GM12864 (cell line): ENCODE data around the gene EVA1C.
"Not testable (repeated sequence)": the region's sequence is repeated elsewhere in the genome, so short reads cannot be mapped to it uniquely, and the experiment has no call there.

Source experiments
- DNase-seq: peaks from one replicate; pipeline ENCODE4 v3.0.0-alpha.2; 2011; ENCODE audit warnings: low read depth
- H3K4me3 ChIP-seq: 2 replicates; pipeline ENCODE4 v1.5.1; 2011; ENCODE audit warnings: mild to moderate bottlenecking, low read depth, low read length, control low read depth
- TF ChIP-seq, protein P1 (sequence below): IDR thresholded peaks from 2 replicates; pipeline ENCODE4 v1.5.1; 2011; ENCODE audit warnings: low read depth, mild to moderate bottlenecking, moderate library complexity, low read length, control low read depth, inconsistent platforms; ENCODE audit errors: missing control alignments

The EVA1C gene

GRCh38 chr21:32534113-32534512, 121.6 kb downstream of the EVA1C start:
- no peak overlapping the region for H3K4me3 ChIP-seq
- TF ChIP-seq, protein P1, sequence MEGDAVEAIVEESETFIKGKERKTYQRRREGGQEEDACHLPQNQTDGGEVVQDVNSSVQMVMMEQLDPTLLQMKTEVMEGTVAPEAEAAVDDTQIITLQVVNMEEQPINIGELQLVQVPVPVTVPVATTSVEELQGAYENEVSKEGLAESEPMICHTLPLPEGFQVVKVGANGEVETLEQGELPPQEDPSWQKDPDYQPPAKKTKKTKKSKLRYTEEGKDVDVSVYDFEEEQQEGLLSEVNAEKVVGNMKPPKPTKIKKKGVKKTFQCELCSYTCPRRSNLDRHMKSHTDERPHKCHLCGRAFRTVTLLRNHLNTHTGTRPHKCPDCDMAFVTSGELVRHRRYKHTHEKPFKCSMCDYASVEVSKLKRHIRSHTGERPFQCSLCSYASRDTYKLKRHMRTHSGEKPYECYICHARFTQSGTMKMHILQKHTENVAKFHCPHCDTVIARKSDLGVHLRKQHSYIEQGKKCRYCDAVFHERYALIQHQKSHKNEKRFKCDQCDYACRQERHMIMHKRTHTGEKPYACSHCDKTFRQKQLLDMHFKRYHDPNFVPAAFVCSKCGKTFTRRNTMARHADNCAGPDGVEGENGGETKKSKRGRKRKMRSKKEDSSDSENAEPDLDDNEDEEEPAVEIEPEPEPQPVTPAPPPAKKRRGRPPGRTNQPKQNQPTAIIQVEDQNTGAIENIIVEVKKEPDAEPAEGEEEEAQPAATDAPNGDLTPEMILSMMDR, result no peak
- no peak for DNase-seq

GRCh38 chr21:32535612-32536011, 123.1 kb downstream of the EVA1C start:
- DNase-seq, result no peak
- TF ChIP-seq, protein P1, result no peak
- H3K4me3 ChIP-seq, result no peak overlapping the region

DNA sequence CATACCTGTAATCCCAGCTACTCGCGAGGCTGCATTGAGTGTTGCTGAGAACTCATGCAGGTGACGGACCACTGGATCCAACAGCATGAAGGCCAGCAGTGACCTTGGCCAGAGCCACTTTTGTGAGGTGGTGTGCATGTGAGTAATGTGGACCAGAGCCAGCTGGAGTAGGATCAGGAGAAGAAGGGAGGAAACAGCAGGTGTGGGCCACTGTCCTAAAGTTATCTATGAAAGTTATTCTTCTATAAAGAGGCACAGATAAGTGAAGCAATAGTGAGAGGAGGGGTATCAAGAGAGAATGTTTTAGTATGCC, 125.0 kb downstream of the EVA1C start:
- H3K4me3 ChIP-seq, result no peak overlapping the region
- no peak for DNase-seq
- TF ChIP-seq, protein P1, result no peak

DNA sequence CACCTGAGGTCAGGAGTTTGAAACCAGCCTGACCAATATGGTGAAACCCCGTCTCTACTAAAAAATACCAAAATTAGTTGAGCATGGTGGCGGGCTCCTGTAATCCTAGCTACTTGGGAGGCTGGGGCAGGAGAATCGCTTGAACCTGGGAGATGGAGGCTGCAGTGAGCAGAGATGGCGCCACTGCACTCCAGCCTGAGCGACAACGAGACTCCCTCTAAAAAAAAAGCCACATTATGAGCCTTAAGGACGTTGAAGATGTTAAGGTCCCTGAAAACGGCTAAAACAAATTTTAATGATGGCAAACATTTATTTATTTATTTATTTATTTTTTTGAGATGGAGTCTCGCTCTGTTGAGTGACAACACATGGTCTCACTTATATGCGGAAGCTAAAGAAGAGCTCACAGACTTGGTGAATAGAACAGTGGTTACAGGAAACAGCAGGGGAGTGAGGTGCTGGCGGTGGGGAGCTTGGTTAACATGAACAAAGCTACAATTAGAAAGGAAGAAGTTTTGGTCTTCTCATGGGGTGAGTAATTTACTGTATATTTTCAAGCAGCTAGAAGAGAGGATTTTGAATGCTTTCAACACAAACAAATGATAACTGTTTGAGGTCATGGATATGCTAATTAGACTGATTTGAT, 125.8 kb downstream of the EVA1C start:
- DNase-seq, result no peak
- no peak overlapping the region for H3K4me3 ChIP-seq
- TF ChIP-seq, protein P1, result no peak

DNA sequence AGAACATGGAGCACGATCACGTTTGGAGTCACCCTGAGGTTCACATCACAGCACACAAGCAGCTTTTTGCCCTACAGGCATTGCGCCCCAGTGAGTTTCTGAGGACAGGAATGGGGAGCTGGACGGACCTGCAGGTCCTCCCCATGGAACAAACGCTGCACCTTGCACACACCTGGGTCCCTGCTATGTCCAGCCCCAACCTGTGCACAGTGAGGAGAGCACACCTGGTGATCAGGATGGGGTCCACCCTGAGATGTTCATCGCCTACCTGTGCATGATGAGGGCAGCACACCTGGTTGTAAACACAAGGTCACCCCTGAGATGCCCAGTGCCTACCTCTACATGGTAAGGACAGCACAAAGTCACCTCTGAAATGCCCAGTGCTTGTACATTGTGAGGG, 126.9 kb downstream of the EVA1C start:
- TF ChIP-seq, protein P1, result no peak
- DNase-seq, result no peak
- no peak overlapping the region for H3K4me3 ChIP-seq

DNA sequence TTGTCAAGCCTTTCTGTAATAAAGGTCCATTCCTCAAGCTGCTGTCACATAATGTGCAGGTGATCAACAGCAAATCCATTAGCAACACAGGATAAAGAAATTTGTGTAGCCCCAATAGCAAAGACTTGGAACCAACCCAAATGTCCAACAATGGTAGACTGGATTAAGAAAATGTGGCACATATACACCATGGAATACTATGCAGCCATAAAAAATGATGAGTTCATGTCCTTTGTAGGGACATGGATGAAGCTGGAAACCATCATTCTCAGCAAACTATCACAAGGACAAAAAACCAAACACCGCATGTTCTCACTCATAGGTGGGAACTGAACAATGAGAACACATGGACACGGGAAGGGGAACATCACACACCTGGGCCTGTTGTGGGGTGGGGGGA, 130.6 kb downstream of the EVA1C start:
- DNase-seq, H3K4me3 ChIP-seq: not testable (repeated sequence)

DNA sequence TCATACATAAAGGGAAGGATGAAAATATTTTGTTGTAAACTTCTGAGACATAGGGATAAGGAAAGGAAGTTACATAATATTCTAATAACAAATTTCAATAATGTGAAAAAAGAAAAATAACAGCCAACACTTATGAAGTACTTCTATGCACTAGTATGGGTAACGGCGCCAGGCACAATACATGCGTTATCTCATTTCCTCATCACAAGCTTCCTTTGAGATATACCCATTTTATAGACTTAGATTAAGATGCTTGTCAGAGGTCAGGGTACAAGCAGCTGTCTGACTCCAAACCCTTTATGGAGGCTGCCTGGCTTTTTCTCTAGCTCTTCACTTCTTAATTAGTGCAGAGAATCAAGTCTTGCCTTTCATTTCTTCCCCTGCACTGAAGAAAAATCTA, 131.5 kb downstream of the EVA1C start:
- TF ChIP-seq, protein P1, result no peak
- DNase-seq, result no peak
- H3K4me3 ChIP-seq, result no peak overlapping the region
